Measurements from ENCODE around the gene PRKAB1. TPM values are rescaled to one million over a fixed set of nuclear protein-coding genes. Genes with fewer than 3 reads are reported as not detected.
"Not testable (repeated sequence)": the region's sequence is repeated elsewhere in the genome, so short reads cannot be mapped to it uniquely, and the experiment has no call there.

Gene PRKAB1
- total and polyA plus RNA-seq, 11 donors, result 6.5 to 19.1 (median 10.3) TPM

- not testable (repeated sequence) for ATAC-seq, H3K36me3 ChIP-seq, H3K27me3 ChIP-seq, H3K4me3 ChIP-seq, H3K4me1 ChIP-seq, H3K27ac ChIP-seq, DNase-seq
- peaks cover 0 to 17% (median 11%) of the 10 kb centered on the region in 12 donors for H3K9me3 ChIP-seq
- intact Hi-C loops (cut with DNase I), result loop anchor here in 3 of 10 donors (2.0 to 10.0 kb wide), 5 partner anchors 123 to 247 kb away; no protein-coding TSS in a partner anchor
- peak in 3 of 12 donors; percentile 14 to 23 (median 20) for TF ChIP-seq CTCF (IDR thresholded peaks at IDR 0.05)
- 82 to 93% (median 90%) methylated on average over 6 of the region's 6 CpGs for WGBS, 4 donors
Observed at GRCh38 chr12:119658166-119658565, 9.8 kb upstream of the PRKAB1 start.

- TF ChIP-seq CTCF (IDR thresholded peaks at IDR 0.05) (peak; percentile 85 to 98 (median 90)), POLR2A (IDR thresholded peaks at IDR 0.05) (no peak)
- DNase-seq, result no peak
- Histone ChIP-seq H3K4me3 (no peak overlapping the region), H3K27ac (no peak overlapping the region), H3K4me1 (no peaks in the 10 kb centered on the region), H3K36me3 (no peaks in the 10 kb centered on the region), H3K9me3 (peaks cover 0 to 4% (median under 1%) of the 10 kb centered on the region in 12 donors), H3K27me3 (no peaks in the 10 kb centered on the region)
- intact Hi-C loops (cut with DNase I), result loop anchor here in 3 of 10 donors (2.0 to 10.0 kb wide), 5 partner anchors 121 to 245 kb away; no protein-coding TSS in a partner anchor
- ATAC-seq, result no peak
- WGBS, 4 donors, result 41 to 48% (median 46%) methylated on average over 6 of the region's 6 CpGs
Observed at GRCh38 chr12:119659289-119659897, 8.5 kb upstream of the PRKAB1 start.

- TF ChIP-seq CTCF (IDR thresholded peaks at IDR 0.05) (no peak), POLR2A (IDR thresholded peaks at IDR 0.05) (no peak)
- H3K27ac ChIP-seq, result no peak overlapping the region
- no peaks in the 10 kb centered on the region for H3K36me3 ChIP-seq
- no peak for ATAC-seq
- no peak overlapping the region for H3K4me3 ChIP-seq
- intact Hi-C loops (cut with DNase I), result loop anchor here in 5 of 10 donors (5.0 to 10.0 kb wide), 3 partner anchors 122 to 245 kb away; no protein-coding TSS in a partner anchor
- WGBS, 4 donors, result 65 to 77% (median 76%) methylated on average over 5 of the region's 5 CpGs
- no peaks in the 10 kb centered on the region for H3K9me3 ChIP-seq
- no peaks in the 10 kb centered on the region for H3K4me1 ChIP-seq
- H3K27me3 ChIP-seq, result no peaks in the 10 kb centered on the region
- no peak for DNase-seq
Observed at GRCh38 chr12:119660076-119660475, 7.9 kb upstream of the PRKAB1 start.

DNA sequence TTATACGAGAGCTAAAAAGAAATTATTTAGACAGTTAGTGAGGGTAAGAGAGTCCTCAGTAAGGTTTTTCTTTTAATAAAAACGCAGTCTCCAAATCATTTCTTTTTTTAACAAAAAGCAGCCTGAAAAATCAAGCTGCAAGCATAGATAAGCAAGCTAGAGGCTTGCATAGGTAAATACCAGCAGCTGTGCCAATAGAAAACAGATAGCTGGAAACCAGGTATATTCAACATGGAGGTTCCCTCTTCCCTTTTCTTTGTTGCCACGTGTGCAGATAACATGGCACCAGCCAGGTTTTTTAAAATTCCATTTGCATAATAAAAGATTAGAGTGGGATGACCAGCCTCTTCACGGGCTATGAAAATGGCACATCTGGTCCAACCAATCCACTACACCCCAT, 6.1 kb upstream of the PRKAB1 start:
- no peaks in the 10 kb centered on the region for H3K9me3 ChIP-seq
- TF ChIP-seq CTCF (IDR thresholded peaks at IDR 0.05), result no peak
- intact Hi-C loops (cut with DNase I), result loop anchor here in 5 of 10 donors (5.0 to 10.0 kb wide), 3 partner anchors 120 to 243 kb away; no protein-coding TSS in a partner anchor
- WGBS, 4 donors, result 60 to 70% (median 66%) methylated on average over 4 of the region's 4 CpGs
- DNase-seq (no peak), ATAC-seq (no peak)
- H3K27ac ChIP-seq, result no peak overlapping the region
- no peaks in the 10 kb centered on the region for H3K27me3 ChIP-seq
- peaks cover 3 to 14% (median 7%) of the 10 kb centered on the region in 12 donors for H3K4me1 ChIP-seq
- no peaks in the 10 kb centered on the region for H3K36me3 ChIP-seq
- H3K4me3 ChIP-seq, result no peak overlapping the region

Data from heart left ventricle (tissue), 16 donors.